Measurements from ENCODE around the gene ZNF595. TPM values are rescaled to one million over a fixed set of nuclear protein-coding genes. Genes with fewer than 3 reads are reported as not detected.
"Not testable (repeated sequence)": the region's sequence is repeated elsewhere in the genome, so short reads cannot be mapped to it uniquely, and the experiment has no call there.

ZNF595 gene
- total RNA-seq, result 7.0 TPM

DNA sequence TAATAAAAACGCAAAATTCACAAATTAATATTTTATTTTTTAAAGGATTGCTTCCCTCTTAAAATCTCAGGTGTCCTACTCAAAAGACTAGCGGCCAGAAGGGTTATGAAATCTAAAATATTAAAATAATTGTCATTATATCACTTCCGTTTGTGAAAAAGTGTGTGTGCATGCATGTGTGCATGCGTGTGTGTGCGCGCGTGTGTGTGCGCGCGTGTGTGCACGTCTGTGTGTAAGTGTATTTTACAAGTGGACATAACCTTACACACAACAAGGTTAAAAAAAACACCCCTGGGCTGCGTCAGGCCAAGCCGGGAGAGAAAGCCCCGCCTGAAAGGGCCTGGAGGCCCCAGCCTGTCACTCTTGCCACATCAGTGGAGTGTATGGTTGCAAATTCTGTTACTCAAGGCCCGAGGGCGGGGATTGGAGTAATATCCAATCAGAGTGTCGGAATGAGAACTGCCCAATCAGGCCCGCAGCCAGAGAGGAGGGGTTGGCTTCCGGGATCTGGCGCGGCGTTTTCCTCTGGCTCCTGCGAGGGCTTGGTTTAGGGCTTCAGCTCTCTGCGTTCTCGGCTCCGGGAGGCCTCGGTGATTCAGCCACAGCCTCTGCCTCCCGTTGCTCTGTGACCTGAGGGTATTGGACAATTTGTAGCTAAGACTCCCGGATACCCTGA lies at the start of gene ZNF595:
Gene ZNF595 (plus strand): TSS at position 518 of the 676 bp plus-strand sequence. CDS start 168 bp downstream, outside the sequence.
- DNase-seq (ENCODE audit: low read depth in 2 of 3, low spot score in 2 of 3), result not testable (repeated sequence)

GRCh38 chr4:9937-10870 lies 42.9 kb upstream of the ZNF595 start:
- DNase-seq (ENCODE audit: low read depth in 2 of 3, low spot score in 2 of 3), result peak in 1 of 3 donors; percentile 24

GRCh38 chr4:11095-11815 lies 41.9 kb upstream of the ZNF595 start:
- not testable (repeated sequence) for DNase-seq (ENCODE audit: low read depth in 2 of 3, low spot score in 2 of 3)

DNA sequence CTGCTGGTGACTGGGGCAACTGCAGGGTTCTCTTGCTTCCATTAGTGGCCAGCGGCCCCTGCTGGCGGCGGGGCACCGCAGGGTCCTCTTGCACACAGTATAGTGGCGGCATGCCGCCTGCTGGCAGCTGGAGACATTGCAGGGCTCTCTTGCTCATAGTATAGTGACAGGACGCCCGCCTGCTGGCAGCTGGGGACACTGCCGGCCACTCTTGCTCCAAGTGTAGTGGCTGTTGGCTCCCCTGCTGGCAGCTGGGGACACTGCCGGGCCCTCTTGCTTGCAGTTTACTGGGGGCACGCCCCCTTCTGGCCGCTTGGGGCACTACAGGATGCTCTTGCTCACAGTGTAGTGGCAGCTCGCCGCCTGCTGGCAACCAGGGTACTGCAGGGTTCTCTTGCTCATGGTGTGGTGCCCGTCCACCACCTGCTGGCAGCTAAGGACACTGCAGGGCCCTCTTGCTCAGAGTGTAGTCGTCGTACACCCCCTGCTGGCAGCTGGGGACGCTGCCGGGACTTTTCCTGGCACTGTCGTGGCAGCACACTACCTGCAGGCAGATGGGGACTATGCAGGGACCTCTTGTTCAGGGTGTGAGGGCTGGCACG lies 41.2 kb upstream of the ZNF595 start:
- peak in 2 of 3 donors; percentile 25 to 32 for DNase-seq (ENCODE audit: low read depth in 2 of 3, low spot score in 2 of 3)

DNA sequence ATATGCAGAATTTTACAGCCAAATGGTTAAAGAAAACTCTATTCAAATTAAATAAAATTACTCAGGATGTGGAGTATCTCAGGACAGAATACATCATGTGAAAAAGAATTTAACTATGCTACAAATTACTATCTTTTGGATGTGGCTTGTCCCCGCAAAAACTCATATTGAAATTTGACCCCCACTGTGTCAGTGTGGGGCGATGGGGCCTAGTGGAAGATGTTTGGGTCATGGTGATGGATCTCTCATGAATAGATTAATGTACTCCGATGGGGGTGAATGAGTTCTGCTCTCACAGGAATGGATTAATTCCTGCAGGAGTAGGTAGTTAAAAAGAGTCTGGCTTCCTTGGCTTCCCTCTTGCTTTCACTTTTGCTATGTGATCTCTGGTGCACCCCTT lies 35.0 kb upstream of the ZNF595 start:
- not testable (repeated sequence) for DNase-seq (ENCODE audit: low read depth in 2 of 3, low spot score in 2 of 3)

GRCh38 chr4:18589-18988 lies 34.5 kb upstream of the ZNF595 start:
- not testable (repeated sequence) for DNase-seq (ENCODE audit: low read depth in 2 of 3, low spot score in 2 of 3)

DNA sequence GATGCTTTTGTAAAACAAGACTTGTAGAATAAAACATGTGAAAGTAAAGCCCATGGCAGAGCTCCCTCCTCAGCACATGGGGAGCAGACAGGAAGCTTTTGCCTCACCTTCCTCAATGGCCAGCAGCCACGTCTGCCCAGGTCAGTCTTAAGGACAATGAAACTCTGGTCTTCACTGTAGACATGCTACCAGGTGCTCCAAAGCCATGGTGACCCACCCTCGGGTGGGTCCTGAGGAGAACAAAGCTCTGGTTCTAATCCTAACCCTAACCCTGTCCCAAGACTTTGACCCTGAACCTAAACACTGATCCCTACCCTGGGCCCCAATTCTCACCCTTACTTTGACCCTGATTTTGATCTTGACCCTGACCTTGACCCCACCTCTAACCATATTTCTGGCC lies 30.2 kb upstream of the ZNF595 start:
- not testable (repeated sequence) for DNase-seq (ENCODE audit: low read depth in 2 of 3, low spot score in 2 of 3)

- DNase-seq (ENCODE audit: low read depth in 2 of 3, low spot score in 2 of 3), result not testable (repeated sequence)
These were observed 28.8 kb upstream of the ZNF595 start for GRCh38 chr4:24359-24758.

DNA sequence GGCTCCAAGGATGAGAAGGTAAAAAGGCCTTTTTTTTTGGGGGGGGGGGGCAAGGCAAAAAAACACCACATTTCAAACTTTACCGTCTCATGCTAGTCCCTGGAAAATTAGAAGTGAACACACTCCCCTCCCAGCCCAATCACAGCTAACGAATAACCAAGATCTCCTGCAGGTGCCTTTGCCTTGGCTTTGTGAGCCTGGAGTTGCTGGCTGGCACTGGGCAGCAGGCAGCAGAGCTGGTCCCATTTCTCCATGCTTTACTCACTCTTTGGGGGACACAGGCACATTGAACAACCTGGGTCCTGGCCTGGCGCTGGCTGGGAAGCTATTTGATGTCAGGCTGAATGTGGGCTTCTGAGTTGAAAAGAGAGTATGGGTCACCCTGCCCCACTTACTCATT lies 25.6 kb upstream of the ZNF595 start:
- not testable (repeated sequence) for DNase-seq (ENCODE audit: low read depth in 2 of 3, low spot score in 2 of 3)

DNA sequence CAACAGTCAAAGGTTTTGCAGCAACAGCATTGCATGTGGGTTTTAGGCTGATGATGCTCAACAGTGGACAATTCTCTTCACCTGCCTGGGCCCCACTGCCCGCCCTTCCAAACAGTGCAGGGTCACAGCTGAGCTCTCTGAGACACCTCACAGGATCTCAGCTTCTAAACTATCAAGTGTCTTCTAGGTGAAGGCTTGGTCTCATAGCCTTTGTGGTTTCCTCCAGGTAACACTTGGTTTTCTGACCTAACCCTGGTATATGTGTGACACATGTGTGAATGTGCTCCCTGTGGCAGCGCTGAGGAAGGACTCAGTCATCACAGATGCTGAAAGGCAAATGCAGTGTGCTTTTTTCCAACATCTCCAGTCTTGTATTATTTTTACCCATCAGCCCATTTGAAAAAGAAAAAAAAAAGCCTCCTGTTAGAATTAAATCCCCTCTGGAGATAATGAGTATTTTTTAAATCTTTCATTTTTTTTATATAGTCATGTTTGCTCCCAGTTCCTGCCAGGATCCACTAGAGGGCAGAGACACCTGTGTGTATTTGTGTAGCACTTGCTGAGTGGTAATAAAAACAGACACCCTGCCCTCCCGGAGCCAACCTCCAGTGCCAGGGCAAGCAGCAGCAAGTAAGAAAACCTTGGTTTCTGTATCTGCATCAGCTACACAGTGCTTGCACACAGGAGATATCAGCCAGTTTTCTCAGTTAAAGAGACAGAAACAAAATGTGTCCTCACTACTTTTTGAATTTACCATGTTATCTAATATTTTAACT lies 24.2 kb upstream of the ZNF595 start:
- DNase-seq (ENCODE audit: low read depth in 2 of 3, low spot score in 2 of 3), result not testable (repeated sequence)

DNA sequence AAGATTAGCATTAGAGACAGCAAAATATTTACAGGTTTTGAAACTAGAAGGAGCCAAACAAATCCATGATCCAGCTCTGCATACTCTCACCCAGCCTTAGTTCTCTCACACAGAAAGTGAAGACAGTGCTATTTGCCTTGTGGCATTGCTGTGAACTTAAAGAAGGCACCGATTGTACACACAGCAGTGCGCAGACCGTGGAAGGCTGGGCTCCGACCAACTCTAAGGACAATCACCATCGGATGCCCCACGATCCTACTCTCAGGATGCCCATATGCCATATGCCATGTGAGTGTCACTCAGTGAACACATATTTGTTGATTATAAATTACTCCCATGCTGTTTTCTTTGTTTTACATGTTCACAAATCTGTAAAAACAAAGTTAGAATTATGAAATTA lies 19.8 kb upstream of the ZNF595 start:
- DNase-seq (ENCODE audit: low read depth in 2 of 3, low spot score in 2 of 3), result not testable (repeated sequence)

DNA sequence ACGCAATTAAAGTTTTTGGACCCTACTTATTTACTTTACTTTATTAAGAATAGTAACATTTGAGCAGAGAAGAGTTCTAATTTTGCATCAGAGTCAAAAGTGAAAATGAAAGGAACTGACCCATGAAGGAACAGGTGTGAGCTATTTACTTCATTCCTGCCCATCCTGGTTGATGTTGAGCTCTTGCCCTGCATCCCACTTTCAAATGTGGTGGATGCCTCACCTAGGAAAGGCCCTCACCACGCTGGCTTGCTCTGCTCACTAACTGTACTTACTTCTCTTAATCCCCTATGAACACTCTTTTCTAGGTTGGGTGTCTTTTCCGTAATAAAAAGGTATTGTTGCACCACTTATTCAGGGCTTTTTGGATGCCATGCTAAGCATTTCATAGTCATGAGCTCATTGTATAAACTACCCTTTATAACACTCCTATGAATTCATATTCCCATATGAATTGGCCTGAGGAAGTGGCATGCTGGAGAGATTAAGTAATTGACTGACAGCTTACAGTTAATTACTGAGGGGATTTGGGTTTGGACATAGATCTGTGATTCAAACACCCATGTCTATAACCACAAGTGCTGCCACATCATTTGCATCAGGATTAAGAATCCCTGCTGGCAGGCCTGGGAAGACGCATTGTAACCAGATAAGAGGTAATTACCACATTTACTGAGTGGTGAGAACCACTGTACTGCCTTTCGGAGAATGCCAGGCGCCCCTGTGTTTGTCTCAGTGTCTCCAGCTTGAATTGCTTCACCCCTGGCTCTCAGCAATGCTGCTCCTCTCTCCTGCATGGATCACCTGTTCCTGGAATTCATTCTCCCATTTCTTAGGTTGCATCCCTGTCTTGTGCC lies 16.3 kb upstream of the ZNF595 start:
- DNase-seq (ENCODE audit: low read depth in 2 of 3, low spot score in 2 of 3), result not testable (repeated sequence)

DNA sequence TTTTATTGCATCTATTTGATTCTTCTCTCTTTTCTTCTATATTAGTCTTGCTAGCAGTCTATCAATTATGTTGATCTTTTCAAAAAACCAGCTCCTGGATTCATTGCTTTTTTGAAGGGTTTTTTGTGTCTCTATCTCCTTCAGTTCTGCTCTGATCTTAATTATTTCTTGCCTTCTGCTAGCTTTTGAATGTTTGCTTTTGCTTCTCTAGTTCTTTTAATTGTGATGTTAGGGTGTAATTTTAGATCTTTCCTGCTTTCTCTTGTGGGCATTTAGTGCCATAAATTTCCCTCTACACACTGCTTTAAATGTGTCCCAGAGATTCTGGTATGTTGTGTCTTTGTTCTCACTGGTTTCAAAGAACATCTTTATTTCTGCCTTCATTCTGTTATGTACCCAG lies 14.9 kb upstream of the ZNF595 start:
- not testable (repeated sequence) for DNase-seq (ENCODE audit: low read depth in 2 of 3, low spot score in 2 of 3)

DNA sequence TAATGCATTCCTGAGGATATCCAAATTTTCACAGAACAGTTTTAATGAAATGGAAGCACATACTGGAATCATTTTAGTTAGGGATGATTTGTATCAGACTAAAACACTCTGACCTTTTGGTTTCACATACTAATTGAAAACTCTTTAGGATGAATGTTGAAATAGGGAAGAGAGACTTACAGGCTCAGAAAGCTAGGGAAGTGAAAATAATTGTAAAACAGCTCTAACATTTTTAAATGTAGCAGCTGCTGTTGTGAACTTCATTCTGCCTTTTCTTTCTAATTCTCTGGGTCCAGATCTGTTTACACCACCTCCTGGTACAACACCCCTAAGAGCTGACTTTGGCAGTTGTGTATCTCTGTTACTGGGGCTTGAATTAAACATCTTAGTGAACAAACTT lies 9.7 kb upstream of the ZNF595 start:
- not testable (repeated sequence) for DNase-seq (ENCODE audit: low read depth in 2 of 3, low spot score in 2 of 3)

DNA sequence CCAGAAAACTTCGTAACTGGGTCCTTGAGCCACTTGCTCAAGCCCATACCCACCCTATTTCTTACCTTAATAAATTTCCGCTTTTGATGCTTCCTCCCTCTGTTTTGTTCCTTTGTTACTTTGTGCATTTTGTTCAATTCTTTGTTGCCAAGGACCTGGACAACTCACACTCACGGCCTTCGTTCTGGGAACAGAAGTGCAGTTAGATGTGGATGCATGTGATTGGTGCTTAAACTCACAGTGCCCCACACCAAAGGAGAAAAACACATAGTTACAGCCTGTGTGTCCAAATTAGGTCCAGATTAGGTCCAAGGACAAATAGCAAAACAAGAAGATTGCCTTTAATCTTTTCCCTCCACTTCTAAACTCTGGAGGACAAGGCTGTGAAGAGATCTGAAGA lies 1.9 kb upstream of the ZNF595 start:
- peak in 2 of 3 donors; percentile 4 to 5 for DNase-seq (ENCODE audit: low read depth in 2 of 3, low spot score in 2 of 3)

- DNase-seq (ENCODE audit: low read depth in 2 of 3, low spot score in 2 of 3), result not testable (repeated sequence)
These were observed 1.4 kb upstream of the ZNF595 start for GRCh38 chr4:51655-52277.

- DNase-seq (ENCODE audit: low read depth in 2 of 3, low spot score in 2 of 3), result not testable (repeated sequence)
These were observed 400 bp downstream of the ZNF595 start for GRCh38 chr4:53521-53920.

GRCh38 chr4:64733-65132 lies 11.6 kb downstream of the ZNF595 start:
- not testable (repeated sequence) for DNase-seq (ENCODE audit: low read depth in 2 of 3, low spot score in 2 of 3)
